NCI-H446 treated with DMSO at 0.1 percent for 48 hours (cell line): Measurements from ENCODE around the gene DNM2.

Experiments
- DNase-seq: peaks from one replicate; lab custom pipeline; 2025; lab: John Stamatoyannopoulos, UW

DNM2 gene

DNA sequence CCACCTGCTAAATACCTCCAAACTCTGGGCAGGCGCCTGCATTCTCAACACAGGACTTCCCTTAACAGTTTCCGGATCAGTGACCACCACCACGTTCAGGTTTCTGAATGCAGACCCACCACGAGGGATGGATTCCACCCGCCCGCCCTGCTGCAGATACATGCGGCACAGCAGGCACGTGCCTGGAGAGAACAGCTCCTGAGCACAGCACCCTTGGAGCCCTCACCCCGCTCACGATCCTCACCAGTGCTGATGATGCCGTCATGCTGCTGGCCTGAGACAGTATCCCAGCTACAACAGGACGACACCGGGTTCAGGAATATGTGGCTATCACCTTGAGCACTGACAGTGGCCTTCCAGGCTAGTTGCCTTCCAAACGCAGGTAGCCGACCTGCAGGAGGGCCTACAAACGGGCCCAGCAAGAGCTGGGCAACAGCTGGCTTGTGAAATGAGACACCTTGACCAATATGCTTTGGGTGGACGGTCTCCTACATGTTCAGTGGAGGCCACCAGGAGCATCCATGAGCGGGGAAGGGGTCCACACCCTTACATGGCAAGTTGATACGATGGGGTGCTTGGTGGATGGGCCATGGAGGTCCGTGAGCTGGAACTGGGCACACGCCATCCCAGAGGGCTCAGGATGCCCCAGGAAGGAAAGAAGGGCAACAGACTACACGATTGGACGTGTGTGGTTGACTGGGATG lies 26.5 kb upstream of the DNM2 start:
- DNase-seq, result no peak

DNA sequence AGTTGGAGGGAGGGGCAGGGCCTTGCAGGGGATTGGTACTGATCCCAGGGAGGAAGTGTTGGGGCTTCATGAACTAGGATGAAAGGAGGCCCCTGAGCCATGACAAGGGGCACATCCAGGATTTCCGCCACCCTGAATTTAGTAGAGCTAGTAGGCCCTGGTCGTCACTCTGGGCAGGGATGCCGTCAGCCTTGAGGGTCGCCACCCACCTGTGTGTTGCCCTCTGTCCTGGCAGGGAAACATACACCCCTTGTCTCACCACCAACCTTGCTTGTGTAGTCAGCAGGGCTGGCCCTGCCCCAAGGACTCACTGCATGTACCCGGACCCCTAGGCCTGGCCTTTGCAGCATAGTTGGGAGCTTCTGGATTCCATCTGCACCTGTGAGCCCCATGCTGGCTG lies 26.0 kb upstream of the DNM2 start:
- DNase-seq, result no peak

DNA sequence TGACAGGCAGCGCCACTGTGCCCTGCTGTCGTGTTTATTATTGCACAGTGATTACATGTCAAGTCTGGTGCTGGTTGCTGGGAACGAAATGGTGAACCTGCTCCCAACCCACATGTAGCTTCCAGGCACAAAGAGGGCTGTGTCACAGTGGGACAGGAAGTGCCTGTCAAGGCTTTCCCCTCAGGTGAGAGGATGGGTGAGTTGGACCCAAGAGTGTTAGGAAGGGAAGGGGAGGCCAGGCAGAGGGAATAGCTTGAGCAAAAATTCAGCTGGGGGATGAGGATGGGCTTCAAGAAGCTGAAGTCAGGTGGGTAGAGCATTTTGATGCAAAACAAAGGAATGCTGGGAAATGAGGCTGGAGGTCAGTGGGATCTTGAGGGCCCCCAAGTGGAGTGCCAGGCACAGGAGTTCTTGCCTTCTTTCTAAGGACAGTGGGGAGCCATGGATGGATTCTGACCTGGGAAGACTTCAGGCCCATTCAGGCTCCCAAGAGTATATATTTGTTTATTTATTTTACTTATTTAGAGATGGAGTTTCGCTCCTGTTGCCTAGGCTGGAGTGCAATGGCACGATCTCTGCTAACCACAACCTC lies 25.1 kb upstream of the DNM2 start:
- DNase-seq, result no peak

- DNase-seq, result no peak
Observed at GRCh38 chr19:10694706-10695307, 23.1 kb upstream of the DNM2 start.

GRCh38 chr19:10695401-10696398 lies 22.2 kb upstream of the DNM2 start:
- peak; percentile 91 for DNase-seq

DNA sequence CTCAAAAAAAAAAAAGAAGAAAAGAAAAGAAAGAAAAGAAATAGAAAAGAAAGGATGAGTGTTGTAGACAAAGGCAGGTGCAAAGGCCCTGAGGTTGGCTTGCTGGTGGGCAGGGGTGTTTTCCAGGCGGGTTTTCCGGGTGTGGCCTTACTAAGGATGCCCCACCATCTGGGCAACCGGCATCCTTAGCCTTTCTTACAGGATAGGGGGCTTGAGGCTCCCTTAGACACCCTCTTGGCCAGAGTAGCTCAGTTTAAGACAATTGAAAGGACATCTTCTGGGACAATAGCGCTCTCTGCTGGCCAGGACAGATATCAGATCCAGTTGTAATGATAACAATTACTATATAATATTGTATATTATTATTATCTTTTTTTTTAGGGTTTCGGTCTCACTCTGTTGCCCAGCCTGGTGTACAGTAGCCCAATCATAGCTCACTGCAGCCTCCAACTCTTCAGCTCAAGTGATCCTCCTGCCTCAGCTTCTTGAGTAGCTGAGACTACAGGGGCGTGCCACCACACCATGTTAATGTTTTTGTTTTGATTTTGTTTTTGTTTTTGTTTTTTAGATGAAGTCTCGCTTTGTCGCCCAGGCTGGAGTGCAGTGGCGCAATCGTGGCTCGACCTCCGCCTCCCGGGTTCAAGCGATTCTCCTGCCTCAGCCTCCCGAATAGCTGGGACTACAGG lies 18.1 kb upstream of the DNM2 start:
- peak; percentile 42 for DNase-seq

DNA sequence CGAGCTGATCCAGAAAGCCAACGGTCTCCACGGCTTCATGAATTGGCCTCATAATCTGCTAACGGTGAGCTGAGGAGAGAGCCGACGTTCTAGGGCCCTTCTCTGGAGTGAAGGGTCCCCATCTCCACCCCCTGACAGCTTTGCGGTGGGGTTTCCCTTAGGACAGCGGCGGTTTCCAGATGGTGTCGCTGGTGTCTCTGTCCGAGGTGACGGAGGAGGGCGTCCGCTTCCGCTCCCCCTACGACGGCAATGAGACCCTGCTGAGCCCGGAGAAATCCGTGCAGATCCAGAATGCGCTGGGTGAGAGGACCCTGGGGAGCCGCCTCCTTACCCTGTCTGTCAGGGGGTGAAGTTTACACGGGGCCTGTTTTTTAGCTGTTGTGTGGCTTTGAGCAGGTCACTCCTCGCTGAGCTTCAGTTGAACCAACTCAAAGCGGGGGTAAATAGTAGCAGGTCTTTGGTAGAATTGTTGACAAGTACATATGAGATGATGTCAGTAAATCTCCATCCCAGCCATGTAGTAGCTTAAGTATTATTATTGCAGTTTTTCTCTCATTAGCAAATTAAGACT lies 15.8 kb upstream of the DNM2 start:
- DNase-seq, result no peak

DNA sequence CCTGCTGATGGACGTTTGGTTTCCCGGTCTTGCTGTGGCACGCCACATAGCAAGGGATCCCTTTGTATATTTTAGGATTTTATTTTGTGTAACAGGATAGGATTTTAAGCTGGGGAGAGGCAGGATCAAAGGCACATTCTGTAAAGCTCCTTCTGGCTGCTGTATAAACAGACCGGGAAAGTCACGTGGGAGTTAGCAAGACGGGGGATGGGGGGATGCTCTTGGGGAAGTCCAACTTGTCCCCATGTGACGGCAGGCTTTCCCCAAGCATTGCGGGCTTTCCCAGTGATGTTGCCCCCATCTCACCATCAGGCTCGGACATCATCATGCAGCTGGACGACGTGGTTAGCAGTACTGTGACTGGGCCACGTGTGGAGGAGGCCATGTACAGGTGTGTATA lies 10.9 kb upstream of the DNM2 start:
- DNase-seq, result no peak

GRCh38 chr19:10707440-10707839 lies 10.4 kb upstream of the DNM2 start:
- DNase-seq, result no peak

DNA sequence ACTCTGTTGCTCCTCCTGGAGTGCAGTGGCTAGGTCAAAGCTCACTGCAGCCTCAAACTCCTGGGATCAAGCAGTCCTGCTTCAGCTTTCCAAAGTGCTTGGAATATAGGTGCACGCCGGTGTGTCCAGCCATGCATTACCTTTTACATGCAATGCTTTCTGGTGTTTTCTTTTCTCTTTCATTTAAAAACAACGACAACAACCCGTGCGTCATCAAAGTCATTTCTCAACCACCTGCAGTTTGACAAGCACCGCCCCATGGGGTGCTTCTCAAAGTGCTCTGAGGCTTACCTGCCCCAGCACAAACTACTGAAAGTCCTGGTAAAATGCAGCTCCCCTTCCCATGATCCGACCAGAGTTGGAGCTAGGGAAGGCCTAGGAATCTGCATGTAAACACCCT lies 9.6 kb upstream of the DNM2 start:
- no peak for DNase-seq

GRCh38 chr19:10712045-10712444 lies 5.8 kb upstream of the DNM2 start:
- no peak for DNase-seq

- DNase-seq, result no peak
Observed at GRCh38 chr19:10712754-10713153, 5.1 kb upstream of the DNM2 start.

GRCh38 chr19:10713317-10713716 lies 4.6 kb upstream of the DNM2 start:
- no peak for DNase-seq

- no peak for DNase-seq
Observed at GRCh38 chr19:10717054-10717355, 874 bp upstream of the DNM2 start.

- no peak for DNase-seq
Observed at GRCh38 chr19:10718205-10719196, 622 bp downstream of the DNM2 start.

DNA sequence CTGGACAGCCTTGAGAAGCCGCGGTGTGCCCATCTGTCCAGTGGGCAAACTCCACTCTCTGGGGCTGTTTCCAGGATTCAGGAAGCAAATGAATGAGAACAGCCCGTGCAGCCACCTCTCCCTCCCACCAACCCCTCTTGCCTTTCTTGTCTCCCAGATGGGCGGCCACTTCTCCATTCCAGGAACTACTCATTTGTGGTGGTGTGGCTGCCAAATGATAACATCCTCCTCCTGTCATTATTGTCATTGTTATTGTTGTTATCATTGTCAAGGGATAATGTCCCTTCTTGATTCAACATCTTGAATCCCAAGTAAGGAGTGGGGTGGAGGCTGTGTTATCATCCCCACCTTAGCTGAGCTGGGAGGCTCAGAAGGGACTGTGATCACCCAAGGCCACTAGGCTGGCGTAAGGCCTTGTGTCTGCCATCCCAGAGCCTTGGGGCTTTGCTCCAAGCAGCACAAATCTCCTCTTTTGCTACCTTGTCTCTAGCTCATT lies 1.6 kb downstream of the DNM2 start:
- no peak for DNase-seq

GRCh38 chr19:10720607-10721125 lies 2.8 kb downstream of the DNM2 start:
- no peak for DNase-seq

DNA sequence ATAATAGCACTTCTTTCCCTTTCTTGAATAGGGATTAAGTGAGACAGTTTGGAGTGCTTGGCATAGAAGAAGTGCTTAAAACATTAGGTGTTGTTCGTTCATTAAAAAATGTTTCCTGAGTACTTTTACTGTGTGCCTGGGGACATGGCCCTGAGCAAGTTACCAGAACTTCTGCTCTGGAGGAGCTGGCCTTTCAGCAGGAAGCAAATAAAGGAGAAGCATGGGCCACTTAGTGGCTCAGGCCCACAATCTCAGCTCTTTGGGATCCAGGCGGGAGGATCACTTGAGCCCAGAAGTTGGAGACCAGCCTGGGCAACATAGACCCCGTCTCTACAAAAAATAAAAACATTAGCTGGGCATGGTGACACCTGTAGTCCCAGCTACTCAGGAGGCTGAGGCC lies 5.7 kb downstream of the DNM2 start:
- DNase-seq, result no peak

- DNase-seq, result no peak
Observed at GRCh38 chr19:10724573-10725071, 6.7 kb downstream of the DNM2 start.

DNA sequence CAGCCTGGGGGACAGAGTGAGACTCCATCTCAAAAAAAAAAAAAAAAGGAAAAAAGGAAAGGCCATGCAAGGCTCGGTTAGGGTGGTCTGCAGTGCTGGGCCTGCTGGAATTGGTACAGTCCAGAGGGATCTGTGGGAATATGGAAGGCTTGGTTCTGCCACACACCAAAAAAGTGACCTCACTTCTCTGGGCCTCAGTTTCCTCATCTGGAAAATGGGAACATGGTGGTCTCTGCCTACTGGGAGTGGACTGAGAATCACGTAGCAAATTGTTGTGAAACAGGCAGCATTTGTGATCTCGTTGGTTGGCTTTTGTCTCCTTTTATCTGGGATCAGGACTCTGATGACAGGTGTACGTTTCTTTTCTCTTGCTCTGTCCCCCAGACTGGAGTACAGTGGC lies 7.5 kb downstream of the DNM2 start:
- DNase-seq, result no peak
